GM23338 (cell line): ENCODE data around the gene AHSP. TPM values are rescaled to one million over a fixed set of nuclear protein-coding genes. Genes with fewer than 3 reads are reported as not detected.

ENCODE experiments used
- ATAC-seq: fragments of 200-7000 bp; cut with Tn5 transposase; 3 replicates; pipeline ENCODE4 v1.9.1; 2020
- DNase-seq: peaks from one replicate; pipeline ENCODE4 v3.0.0-alpha.2; 2015; ENCODE audit warnings: low spot score
- H2AFZ ChIP-seq: fragments of 200-600 bp; sonication (generic); 2 replicates; pipeline ENCODE4 v1.8.0; 2016; ENCODE audit warnings: antibody characterized with exemption, mild to moderate bottlenecking, moderate library complexity
- H3F3A ChIP-seq: fragments of 200-600 bp; sonication (generic); replicated peaks from 2 replicates; pipeline ENCODE4 v1.8.0; 2017; ENCODE audit warnings: antibody characterized with exemption, mixed run types, low read depth
- H3K27ac ChIP-seq: fragments of 200-600 bp; sonication (generic); 2 replicates; pipeline ENCODE4 v1.6.1; 2016; ENCODE audit warnings: low read depth
- H3K27me3 ChIP-seq: fragments of 200-600 bp; sonication (generic); 2 replicates; pipeline ENCODE4 v1.8.0; 2016; ENCODE audit warnings: mild to moderate bottlenecking, mixed run types, moderate library complexity; ENCODE audit not compliant: insufficient read depth
- H3K36me3 ChIP-seq: fragments of 200-600 bp; sonication (generic); 2 replicates; pipeline ENCODE4 v1.8.0; 2016; ENCODE audit warnings: mild to moderate bottlenecking; ENCODE audit not compliant: insufficient read depth
- H3K4me1 ChIP-seq: fragments of 200-600 bp; sonication (generic); 2 replicates; pipeline ENCODE4 v1.8.0; 2016; ENCODE audit warnings: mild to moderate bottlenecking, moderate library complexity; ENCODE audit not compliant: insufficient read depth
- H3K4me2 ChIP-seq: fragments of 200-600 bp; sonication (generic); 2 replicates; pipeline ENCODE4 v1.7.1; 2017; ENCODE audit warnings: mixed run types
- H3K4me3 ChIP-seq: fragments of 200-600 bp; sonication (generic); 2 replicates; pipeline ENCODE4 v1.6.1; 2016; ENCODE audit warnings: mixed run types
- H3K79me2 ChIP-seq: fragments of 200-600 bp; sonication (generic); replicated peaks from 2 replicates; pipeline ENCODE4 v1.8.0; 2017; ENCODE audit warnings: mild to moderate bottlenecking; ENCODE audit not compliant: insufficient read depth
- H3K9me2 ChIP-seq: fragments of 200-600 bp; sonication (generic); 2 replicates; pipeline ENCODE4 v1.8.0; 2017; ENCODE audit not compliant: insufficient read depth
- H4K20me1 ChIP-seq: fragments of 200-600 bp; sonication (generic); replicated peaks from 2 replicates; pipeline ENCODE4 v1.8.0; 2017; ENCODE audit warnings: mild to moderate bottlenecking; ENCODE audit not compliant: insufficient read depth
- H3K27ac Mint-ChIP-seq: 2 replicates; pipeline ENCODE4 v1.8.0; 2020; ENCODE audit warnings: inconsistent platforms, mild to moderate bottlenecking, moderate library complexity, mixed read lengths
- H3K27me3 Mint-ChIP-seq: 3 replicates; pipeline ENCODE4 v1.8.0; 2022; ENCODE audit warnings: low read depth, mild to moderate bottlenecking, moderate library complexity, mixed read lengths, inconsistent platforms; ENCODE audit not compliant: insufficient read depth, poor library complexity
- H3K36me3 Mint-ChIP-seq: 3 replicates; pipeline ENCODE4 v1.8.0; 2021; ENCODE audit warnings: low read depth, mild to moderate bottlenecking, inconsistent platforms, moderate library complexity, mixed read lengths
- H3K4me1 Mint-ChIP-seq: 3 replicates; pipeline ENCODE4 v1.8.0; 2020; ENCODE audit warnings: mild to moderate bottlenecking, inconsistent platforms, mixed read lengths
- H3K4me3 Mint-ChIP-seq: 3 replicates; pipeline ENCODE4 v1.8.0; 2021; ENCODE audit warnings: moderate library complexity, mild to moderate bottlenecking, inconsistent platforms, mixed read lengths
- H3K9me3 Mint-ChIP-seq: 3 replicates; pipeline ENCODE4 v1.8.0; 2020; ENCODE audit warnings: moderate library complexity, mild to moderate bottlenecking, inconsistent platforms, mixed read lengths
- CREB1 ChIP-seq: fragments of 250-450 bp; sonication (Bioruptor Pico); IDR thresholded peaks from 2 replicates; pipeline ENCODE4 v1.5.0; 2020; ENCODE audit warnings: low read depth, mild to moderate bottlenecking, moderate library complexity
- EZH2 ChIP-seq: fragments of 200-600 bp; sonication (generic); IDR thresholded peaks from one replicate; pipeline ENCODE4 v1.8.0; 2017; ENCODE audit warnings: antibody characterized with exemption, mild to moderate bottlenecking, low read depth; ENCODE audit not compliant: unreplicated experiment
- EZH2phosphoT487 ChIP-seq: fragments of 200-600 bp; sonication (generic); IDR thresholded peaks from one replicate; pipeline ENCODE4 v1.8.1; 2018; ENCODE audit warnings: antibody characterized with exemption; ENCODE audit not compliant: unreplicated experiment
- JUNB ChIP-seq: IDR thresholded peaks from one replicate; pipeline ENCODE4 v1.6.1; 2016; ENCODE audit warnings: antibody characterized with exemption; ENCODE audit not compliant: unreplicated experiment
- NANOG ChIP-seq: IDR thresholded peaks from 2 replicates; pipeline ENCODE4 v1.6.1; 2016; ENCODE audit warnings: antibody characterized with exemption, borderline replicate concordance
- POLR2AphosphoS5 ChIP-seq: IDR thresholded peaks from 2 replicates; pipeline ENCODE4 v1.6.1; 2016; ENCODE audit warnings: antibody characterized with exemption, low read depth
- STAT1 ChIP-seq: IDR thresholded peaks from one replicate; pipeline ENCODE4 v1.6.1; 2016; ENCODE audit warnings: antibody characterized with exemption; ENCODE audit not compliant: unreplicated experiment
- ZNF114 ChIP-seq: fragments of 250-450 bp; sonication (Bioruptor Pico); IDR thresholded peaks from 2 replicates; pipeline ENCODE4 v1.5.0; 2020; ENCODE audit warnings: mild to moderate bottlenecking, moderate library complexity
- ZNF331 ChIP-seq: fragments of 250-450 bp; sonication (Bioruptor Pico); IDR thresholded peaks from 2 replicates; pipeline ENCODE4 v1.5.0; 2020; ENCODE audit warnings: low read depth, mild to moderate bottlenecking, moderate library complexity
- polyA plus RNA-seq: library from polyadenylated mRNA; unstranded; fragments of >200 nt; fragmentation: Nextera tagmentation; extraction: Ambion mirVana; gene quantifications from 2 replicates; pipeline ENCODE4 v1.2.1, GENCODE V29; 2016
- total RNA-seq: library from RNA; depleted of rRNA; stranded (reverse); fragments of >200 nt; shearing (Covaris generic); gene quantifications from 2 replicates; pipeline ENCODE4 v1.2.3, GENCODE V29; 2014
- TF ChIP-seq, protein P1 (sequence below): fragments of 250-450 bp; sonication (Bioruptor Pico); IDR thresholded peaks from 2 replicates; pipeline ENCODE4 v1.5.0; 2020; ENCODE audit warnings: mild to moderate bottlenecking, moderate library complexity
- TF ChIP-seq, protein P2 (sequence below): IDR thresholded peaks from 2 replicates; pipeline ENCODE4 v1.6.1; 2016; ENCODE audit warnings: antibody characterized with exemption
- TF ChIP-seq, protein P3 (sequence below): IDR thresholded peaks from one replicate; pipeline ENCODE4 v1.6.1; 2018; ENCODE audit warnings: antibody characterized with exemption; ENCODE audit not compliant: unreplicated experiment
- TF ChIP-seq, protein P4 (sequence below), 2 experiments: fragments of 200-600 bp in 1 of 2; sonication (generic) in 1 of 2; conservative IDR thresholded peaks; 2 replicates each; pipeline versions ENCODE4 v1.5.1 to v1.6.1; 2016 to 2017; ENCODE audit warnings: antibody characterized with exemption in 2 of 2, low read depth in 2 of 2, mild to moderate bottlenecking in 2 of 2, moderate library complexity in 1 of 2

The AHSP gene
- total and polyA plus RNA-seq, 2 experiments from 2014 or later: 2.1 TPM; not detected in 1

DNA sequence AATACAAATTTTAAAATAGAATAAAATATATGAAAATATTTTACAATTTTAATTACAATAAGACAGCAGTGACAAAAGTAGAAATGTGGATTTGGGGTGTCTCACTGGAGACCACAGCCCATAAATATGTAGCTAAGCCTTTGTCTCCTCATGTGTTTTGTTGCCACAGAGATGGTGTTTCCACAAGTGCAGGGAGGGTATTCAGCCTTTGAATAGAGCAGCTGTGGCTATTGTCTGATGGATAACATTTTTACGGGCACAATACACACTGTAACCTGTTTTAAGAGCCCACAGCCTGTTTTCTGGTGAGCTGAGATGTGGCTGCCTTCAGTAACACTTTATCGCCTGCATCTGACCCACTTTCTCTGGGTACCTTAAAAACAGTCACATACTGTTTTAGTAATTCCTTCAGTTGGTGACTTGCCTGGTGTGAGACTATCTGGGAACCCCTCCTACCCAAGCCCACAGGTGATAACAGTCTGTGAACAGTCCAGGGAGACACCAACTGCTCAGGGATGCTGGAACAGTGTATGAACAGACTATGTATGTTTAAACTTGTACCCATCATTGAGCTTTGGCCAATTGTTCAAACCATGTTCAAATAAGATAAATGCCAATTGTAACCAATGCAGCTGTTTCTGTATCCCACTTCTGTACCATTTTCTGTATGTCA lies 7.8 kb upstream of the AHSP start:
- Histone ChIP-seq H3K4me2 (no peak overlapping the region), H3K27me3 (no peaks in the 10 kb centered on the region), H4K20me1 (no peaks in the 10 kb centered on the region), H3F3A (no peaks in the 10 kb centered on the region), H3K27ac (no peak overlapping the region), H3K36me3 (no peaks in the 10 kb centered on the region; the same call in 1 of the 2 replicates), H3K4me1 (no peaks in the 10 kb centered on the region), H2AFZ (no peak overlapping the region), H3K79me2 (no peaks in the 10 kb centered on the region), H3K4me3 (no peak overlapping the region), H3K9me2 (no peaks in the 10 kb centered on the region)
- ATAC-seq (no peak), DNase-seq (no peak)
- Mint-ChIP-seq H3K4me3 (no peak overlapping the region), H3K27ac (no peak overlapping the region), H3K27me3 (peaks cover 7% of the 10 kb centered on the region), H3K9me3 (peaks cover 22% of the 10 kb centered on the region), H3K36me3 (peaks cover 8% of the 10 kb centered on the region; the same call in 2 of the 3 replicates), H3K4me1 (peaks cover 28% of the 10 kb centered on the region)
- TF ChIP-seq STAT1: no peak
- no peak for TF ChIP-seq ZNF331 (CRISPR knock-in tag)
- no peak for TF ChIP-seq EZH2
- TF ChIP-seq NANOG: no peak
- TF ChIP-seq EZH2phosphoT487: no peak
- TF ChIP-seq ZNF114 (CRISPR knock-in tag): no peak
- TF ChIP-seq, protein P1, sequence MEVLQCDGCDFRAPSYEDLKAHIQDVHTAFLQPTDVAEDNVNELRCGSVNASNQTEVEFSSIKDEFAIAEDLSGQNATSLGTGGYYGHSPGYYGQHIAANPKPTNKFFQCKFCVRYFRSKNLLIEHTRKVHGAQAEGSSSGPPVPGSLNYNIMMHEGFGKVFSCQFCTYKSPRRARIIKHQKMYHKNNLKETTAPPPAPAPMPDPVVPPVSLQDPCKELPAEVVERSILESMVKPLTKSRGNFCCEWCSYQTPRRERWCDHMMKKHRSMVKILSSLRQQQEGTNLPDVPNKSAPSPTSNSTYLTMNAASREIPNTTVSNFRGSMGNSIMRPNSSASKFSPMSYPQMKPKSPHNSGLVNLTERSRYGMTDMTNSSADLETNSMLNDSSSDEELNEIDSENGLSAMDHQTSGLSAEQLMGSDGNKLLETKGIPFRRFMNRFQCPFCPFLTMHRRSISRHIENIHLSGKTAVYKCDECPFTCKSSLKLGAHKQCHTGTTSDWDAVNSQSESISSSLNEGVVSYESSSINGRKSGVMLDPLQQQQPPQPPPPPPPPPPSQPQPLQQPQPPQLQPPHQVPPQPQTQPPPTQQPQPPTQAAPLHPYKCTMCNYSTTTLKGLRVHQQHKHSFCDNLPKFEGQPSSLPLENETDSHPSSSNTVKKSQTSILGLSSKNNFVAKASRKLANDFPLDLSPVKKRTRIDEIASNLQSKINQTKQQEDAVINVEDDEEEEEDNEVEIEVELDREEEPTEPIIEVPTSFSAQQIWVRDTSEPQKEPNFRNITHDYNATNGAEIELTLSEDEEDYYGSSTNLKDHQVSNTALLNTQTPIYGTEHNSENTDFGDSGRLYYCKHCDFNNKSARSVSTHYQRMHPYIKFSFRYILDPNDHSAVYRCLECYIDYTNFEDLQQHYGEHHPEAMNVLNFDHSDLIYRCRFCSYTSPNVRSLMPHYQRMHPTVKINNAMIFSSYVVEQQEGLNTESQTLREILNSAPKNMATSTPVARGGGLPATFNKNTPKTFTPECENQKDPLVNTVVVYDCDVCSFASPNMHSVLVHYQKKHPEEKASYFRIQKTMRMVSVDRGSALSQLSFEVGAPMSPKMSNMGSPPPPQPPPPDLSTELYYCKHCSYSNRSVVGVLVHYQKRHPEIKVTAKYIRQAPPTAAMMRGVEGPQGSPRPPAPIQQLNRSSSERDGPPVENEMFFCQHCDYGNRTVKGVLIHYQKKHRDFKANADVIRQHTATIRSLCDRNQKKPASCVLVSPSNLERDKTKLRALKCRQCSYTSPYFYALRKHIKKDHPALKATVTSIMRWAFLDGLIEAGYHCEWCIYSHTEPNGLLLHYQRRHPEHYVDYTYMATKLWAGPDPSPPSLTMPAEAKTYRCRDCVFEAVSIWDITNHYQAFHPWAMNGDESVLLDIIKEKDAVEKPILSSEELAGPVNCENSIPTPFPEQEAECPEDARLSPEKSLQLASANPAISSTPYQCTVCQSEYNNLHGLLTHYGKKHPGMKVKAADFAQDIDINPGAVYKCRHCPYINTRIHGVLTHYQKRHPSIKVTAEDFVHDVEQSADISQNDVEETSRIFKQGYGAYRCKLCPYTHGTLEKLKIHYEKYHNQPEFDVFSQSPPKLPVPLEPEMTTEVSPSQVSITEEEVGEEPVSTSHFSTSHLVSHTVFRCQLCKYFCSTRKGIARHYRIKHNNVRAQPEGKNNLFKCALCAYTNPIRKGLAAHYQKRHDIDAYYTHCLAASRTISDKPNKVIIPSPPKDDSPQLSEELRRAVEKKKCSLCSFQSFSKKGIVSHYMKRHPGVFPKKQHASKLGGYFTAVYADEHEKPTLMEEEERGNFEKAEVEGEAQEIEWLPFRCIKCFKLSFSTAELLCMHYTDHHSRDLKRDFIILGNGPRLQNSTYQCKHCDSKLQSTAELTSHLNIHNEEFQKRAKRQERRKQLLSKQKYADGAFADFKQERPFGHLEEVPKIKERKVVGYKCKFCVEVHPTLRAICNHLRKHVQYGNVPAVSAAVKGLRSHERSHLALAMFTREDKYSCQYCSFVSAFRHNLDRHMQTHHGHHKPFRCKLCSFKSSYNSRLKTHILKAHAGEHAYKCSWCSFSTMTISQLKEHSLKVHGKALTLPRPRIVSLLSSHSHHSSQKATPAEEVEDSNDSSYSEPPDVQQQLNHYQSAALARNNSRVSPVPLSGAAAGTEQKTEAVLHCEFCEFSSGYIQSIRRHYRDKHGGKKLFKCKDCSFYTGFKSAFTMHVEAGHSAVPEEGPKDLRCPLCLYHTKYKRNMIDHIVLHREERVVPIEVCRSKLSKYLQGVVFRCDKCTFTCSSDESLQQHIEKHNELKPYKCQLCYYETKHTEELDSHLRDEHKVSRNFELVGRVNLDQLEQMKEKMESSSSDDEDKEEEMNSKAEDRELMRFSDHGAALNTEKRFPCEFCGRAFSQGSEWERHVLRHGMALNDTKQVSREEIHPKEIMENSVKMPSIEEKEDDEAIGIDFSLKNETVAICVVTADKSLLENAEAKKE (CRISPR knock-in tag): no peak
- TF ChIP-seq, protein P2, sequence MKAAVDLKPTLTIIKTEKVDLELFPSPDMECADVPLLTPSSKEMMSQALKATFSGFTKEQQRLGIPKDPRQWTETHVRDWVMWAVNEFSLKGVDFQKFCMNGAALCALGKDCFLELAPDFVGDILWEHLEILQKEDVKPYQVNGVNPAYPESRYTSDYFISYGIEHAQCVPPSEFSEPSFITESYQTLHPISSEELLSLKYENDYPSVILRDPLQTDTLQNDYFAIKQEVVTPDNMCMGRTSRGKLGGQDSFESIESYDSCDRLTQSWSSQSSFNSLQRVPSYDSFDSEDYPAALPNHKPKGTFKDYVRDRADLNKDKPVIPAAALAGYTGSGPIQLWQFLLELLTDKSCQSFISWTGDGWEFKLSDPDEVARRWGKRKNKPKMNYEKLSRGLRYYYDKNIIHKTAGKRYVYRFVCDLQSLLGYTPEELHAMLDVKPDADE: no peak
- TF ChIP-seq, protein P3, sequence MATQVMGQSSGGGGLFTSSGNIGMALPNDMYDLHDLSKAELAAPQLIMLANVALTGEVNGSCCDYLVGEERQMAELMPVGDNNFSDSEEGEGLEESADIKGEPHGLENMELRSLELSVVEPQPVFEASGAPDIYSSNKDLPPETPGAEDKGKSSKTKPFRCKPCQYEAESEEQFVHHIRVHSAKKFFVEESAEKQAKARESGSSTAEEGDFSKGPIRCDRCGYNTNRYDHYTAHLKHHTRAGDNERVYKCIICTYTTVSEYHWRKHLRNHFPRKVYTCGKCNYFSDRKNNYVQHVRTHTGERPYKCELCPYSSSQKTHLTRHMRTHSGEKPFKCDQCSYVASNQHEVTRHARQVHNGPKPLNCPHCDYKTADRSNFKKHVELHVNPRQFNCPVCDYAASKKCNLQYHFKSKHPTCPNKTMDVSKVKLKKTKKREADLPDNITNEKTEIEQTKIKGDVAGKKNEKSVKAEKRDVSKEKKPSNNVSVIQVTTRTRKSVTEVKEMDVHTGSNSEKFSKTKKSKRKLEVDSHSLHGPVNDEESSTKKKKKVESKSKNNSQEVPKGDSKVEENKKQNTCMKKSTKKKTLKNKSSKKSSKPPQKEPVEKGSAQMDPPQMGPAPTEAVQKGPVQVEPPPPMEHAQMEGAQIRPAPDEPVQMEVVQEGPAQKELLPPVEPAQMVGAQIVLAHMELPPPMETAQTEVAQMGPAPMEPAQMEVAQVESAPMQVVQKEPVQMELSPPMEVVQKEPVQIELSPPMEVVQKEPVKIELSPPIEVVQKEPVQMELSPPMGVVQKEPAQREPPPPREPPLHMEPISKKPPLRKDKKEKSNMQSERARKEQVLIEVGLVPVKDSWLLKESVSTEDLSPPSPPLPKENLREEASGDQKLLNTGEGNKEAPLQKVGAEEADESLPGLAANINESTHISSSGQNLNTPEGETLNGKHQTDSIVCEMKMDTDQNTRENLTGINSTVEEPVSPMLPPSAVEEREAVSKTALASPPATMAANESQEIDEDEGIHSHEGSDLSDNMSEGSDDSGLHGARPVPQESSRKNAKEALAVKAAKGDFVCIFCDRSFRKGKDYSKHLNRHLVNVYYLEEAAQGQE: no peak
- TF ChIP-seq POLR2AphosphoS5: no peak
- no peak for TF ChIP-seq CREB1 (CRISPR knock-in tag)
- TF ChIP-seq, protein P4, sequence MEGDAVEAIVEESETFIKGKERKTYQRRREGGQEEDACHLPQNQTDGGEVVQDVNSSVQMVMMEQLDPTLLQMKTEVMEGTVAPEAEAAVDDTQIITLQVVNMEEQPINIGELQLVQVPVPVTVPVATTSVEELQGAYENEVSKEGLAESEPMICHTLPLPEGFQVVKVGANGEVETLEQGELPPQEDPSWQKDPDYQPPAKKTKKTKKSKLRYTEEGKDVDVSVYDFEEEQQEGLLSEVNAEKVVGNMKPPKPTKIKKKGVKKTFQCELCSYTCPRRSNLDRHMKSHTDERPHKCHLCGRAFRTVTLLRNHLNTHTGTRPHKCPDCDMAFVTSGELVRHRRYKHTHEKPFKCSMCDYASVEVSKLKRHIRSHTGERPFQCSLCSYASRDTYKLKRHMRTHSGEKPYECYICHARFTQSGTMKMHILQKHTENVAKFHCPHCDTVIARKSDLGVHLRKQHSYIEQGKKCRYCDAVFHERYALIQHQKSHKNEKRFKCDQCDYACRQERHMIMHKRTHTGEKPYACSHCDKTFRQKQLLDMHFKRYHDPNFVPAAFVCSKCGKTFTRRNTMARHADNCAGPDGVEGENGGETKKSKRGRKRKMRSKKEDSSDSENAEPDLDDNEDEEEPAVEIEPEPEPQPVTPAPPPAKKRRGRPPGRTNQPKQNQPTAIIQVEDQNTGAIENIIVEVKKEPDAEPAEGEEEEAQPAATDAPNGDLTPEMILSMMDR (conservative IDR thresholded peaks at IDR 0.05; ENCODE audit: low read depth in 2 of 2): no peak
- no peak for TF ChIP-seq JUNB
